GM08714 (cell line): ENCODE data around the gene EDAR.
A peak's percentile ranks its signal among the peaks of the same experiment; 100 is the strongest.

ENCODE experiments used
- H3K4me3 ChIP-seq: fragments of 200-500 bp; sonication (Bioruptor generic); 2 replicates; pipeline ENCODE4 v1.5.1; 2014; ENCODE audit warnings: mild to moderate bottlenecking, low read length, inconsistent platforms
- ZNF274 ChIP-seq: IDR thresholded peaks from 2 replicates; pipeline ENCODE4 v1.6.1; 2012; ENCODE audit warnings: mild to moderate bottlenecking, low read depth, low read length

The EDAR gene

DNA sequence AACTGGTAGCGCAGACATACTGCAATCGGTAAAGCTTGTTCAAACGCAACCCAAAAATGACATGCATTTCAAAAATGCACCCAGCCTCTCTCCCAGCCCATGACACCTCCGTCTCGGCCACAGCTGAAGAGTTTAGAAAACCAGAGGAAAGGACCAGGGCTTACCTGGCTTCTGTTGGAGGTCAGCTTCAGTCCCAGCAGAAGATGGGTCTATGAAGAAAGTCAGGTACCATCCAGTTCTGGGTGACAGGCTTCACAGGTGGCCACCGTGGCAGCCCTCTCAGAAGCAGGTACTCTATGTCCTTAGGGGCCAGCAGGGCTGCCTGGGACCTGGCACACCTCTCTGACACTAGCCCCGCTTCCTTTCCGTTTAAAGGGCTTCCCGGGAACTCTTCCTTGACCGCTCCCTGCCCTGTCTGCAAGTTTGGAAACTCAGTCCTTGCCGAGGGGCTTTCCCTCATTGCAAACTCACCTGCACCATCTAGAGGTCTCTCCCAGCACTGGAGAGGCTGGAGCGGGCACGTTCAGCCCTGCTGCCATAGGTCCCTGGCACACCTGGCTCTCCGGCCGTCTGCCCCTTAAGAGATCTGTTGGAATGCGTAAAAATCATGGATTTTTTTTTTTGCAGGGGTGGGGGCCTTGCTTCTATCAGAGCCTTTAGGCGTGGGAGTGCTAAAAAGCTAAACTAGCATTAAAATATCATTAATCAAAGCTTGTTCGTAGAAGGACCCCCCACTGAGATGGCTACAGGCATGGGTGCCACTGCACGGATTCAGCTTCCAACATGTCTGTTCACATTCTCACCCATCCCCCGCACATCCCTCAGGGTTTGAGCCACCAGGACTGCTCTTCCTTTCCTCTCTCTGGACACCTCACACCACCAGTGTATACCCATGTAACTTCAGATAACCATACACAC, at the start of gene EDAR:
Gene EDAR (minus strand): TSS at position 425 of the 918 bp plus-strand sequence. CDS start 58,206 bp downstream, outside the sequence.
- H3K4me3 ChIP-seq: no peak within 1 kb of the TSS
- TF ChIP-seq ZNF274: no peak

DNA sequence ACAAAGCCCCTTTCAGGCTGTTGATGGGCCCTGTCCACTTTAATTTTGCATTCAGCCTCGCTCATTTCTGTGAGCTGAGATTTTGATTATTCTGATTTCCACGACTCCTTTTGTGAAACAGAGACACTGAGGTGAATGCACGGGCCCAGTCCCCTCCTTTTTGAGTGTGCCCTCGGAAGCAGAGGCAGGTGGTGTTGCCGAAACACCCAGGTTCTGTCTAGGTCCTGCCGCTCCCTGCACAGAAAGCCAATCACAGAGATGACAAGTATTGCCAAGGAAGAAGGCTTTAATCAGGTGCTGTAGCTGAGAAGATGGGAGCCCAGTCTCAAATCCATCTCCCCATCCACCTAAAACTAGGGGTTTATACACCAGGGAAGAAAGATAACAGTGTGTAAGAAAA, 44.2 kb upstream of the EDAR start:
- TF ChIP-seq ZNF274: no peak
- no peak overlapping the region for H3K4me3 ChIP-seq

DNA sequence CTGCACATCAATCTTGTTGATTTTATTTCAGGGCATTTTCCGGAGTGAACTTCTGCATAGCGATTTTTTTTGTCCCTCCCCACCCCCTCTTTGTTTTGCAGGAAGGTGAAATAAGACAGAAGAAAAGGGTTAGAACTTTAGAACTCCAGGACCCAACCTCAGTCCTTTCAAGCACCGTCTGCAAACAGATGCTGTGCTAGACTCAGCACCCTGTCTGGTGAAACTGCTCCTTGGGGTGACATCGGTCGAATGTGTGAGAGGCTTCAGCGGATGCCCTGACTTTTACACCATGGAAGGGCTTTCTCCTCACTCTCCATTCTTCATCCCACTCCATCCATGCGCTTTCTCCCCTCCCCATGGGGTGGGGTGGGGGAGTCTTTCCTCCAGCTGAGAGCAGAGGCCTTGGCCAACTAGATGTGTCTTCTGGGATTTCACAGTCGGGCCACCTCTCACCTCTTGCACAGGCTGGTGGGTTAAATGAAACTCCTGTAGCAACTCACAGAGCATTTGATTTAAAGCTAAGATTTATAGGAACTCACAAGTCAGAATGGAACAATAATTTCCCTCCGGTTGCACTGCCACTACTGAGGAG, 43.3 kb upstream of the EDAR start:
- H3K4me3 ChIP-seq: peak overlapping the region; percentile 55; the same call in 1 of the 2 replicates

GRCh38 chr2:109031476-109032228, 42.6 kb upstream of the EDAR start:
- TF ChIP-seq ZNF274: no peak
- peak overlapping the region; percentile 55; the same call in 1 of the 2 replicates for H3K4me3 ChIP-seq

More for the DNA sequence above, 43.3 kb upstream of the EDAR start:
- TF ChIP-seq ZNF274: no peak

DNA sequence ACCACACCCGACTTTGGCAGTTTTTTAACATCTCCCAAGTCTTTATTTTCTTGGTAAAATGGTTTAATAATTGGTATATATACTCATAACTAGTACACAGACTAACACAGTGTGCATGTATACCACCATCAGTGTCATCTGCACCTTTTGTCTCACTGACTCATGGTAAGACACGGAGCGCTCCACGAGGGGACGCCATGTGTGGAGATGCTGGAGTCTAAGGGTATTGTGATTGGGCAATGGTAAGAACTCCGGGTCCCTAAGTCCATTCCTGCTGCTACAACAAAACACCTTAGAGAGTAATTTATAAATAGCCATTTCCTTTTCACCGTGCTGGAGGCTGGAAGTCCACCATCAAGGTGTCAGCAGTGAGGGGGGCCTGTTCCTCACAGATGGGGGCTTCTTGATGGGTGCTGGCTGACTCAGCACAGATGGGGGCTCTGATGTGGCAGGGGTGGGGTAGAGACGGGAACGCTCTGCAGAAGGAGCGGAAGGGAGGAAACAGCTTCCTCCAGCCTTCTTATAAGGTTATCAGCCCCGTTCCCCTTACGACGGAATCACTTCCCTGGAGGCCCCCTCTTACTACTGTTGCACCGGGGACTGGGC, 42.0 kb upstream of the EDAR start:
- no peak for TF ChIP-seq ZNF274
- peak overlapping the region; percentile 55; the same call in 1 of the 2 replicates for H3K4me3 ChIP-seq

DNA sequence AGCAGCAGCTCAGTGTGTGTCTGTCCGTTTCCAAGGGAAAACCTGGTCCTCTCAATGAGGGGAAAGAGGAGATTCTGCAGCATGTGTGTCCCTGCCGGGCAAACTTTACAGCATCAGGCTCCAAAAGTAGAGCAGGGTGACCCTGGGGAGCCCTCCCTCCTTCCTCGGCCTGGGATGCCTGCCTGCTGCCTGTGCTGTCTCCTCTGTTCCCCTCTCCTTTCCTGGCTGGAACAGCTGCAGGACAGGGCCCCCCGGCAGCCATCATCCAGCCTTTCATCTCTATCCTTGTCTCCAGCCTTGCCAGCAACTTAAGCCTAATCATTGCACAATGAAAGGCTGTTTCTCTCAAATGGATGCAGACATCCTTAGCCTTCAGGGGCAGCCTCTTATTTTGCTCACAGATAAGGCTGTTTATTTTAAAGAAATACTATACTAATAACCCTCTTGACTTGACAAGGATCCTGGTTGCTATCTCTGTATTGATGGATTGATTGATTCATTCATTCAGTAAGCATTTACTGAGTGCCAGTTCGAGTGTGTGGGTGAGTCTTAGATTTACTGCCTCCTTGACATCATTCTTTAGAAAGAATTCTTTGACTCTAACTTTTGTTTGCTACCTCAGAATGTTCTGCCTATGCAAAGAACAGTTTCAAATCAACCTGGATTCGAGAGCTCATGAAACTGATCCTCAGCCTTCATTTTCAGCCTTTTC, 40.6 kb upstream of the EDAR start:
- no peak overlapping the region for H3K4me3 ChIP-seq
- TF ChIP-seq ZNF274: no peak

GRCh38 chr2:109028738-109029489, 39.9 kb upstream of the EDAR start:
- no peak overlapping the region for H3K4me3 ChIP-seq
- no peak for TF ChIP-seq ZNF274

GRCh38 chr2:109028277-109028676, 39.3 kb upstream of the EDAR start:
- no peak overlapping the region for H3K4me3 ChIP-seq
- no peak for TF ChIP-seq ZNF274

DNA sequence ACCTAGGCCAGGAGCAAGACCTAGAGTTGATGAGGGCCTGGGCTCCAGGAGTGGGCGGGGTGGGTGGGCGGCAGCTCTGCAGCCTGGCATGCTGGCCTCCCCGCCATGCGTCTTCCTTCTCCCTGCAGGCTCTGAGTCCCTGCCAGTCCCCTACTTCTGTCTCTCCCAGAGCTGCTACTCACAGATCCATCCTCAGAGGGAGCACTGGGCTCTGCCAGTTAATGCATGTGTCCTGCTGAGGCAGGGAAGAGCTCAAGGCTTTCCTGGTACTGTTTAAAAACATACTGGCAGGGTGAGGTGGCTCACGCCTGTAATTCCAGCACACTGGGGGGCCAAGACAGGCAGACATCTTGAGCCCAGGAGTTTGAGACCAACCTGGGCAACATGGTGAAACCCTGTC, 38.7 kb upstream of the EDAR start:
- no peak overlapping the region for H3K4me3 ChIP-seq
- TF ChIP-seq ZNF274: no peak

DNA sequence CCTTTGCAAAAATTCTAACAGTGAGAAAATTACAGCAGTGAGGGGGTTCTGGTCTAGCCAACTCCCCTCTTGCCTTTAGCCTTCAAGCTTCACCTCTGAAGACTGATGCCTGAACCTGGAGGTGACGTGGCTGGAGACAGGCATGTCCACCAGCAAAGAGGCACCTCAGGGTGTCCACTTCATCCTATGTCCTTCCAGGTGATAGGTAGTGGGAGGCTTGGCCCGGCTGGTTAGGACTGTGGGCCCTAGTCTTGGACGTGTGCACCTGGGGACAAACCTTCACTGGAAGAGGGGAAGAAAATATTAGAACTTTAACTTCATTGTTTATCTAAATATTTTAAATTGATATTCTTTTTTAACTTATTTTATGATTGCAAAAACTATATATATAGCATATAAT, 35.5 kb upstream of the EDAR start:
- no peak for TF ChIP-seq ZNF274
- H3K4me3 ChIP-seq: no peak overlapping the region

GRCh38 chr2:109021895-109022300, 32.9 kb upstream of the EDAR start:
- no peak for TF ChIP-seq ZNF274
- no peak overlapping the region for H3K4me3 ChIP-seq

DNA sequence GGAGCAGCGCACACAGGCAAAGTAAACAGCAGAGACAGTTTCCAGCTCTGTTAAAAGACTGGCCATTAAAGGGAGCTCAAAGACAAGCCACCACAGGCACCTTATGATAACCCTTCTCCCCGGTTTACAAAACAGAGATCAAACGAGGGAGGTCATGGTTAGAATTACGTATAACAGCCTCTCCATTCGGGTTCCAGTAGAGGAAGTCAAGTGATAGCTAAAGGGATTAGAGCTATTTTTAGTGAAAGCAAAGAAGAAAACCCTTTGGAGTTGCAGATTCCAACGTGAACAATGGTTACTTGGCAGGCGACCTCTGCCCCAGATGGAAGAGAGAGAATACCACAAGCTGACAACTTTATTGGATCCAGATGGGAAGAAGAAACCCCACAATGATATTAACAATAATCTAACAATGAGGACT, 31.2 kb upstream of the EDAR start:
- H3K4me3 ChIP-seq: no peak overlapping the region
- TF ChIP-seq ZNF274: no peak

- TF ChIP-seq ZNF274: no peak
- H3K4me3 ChIP-seq: no peak overlapping the region
These were observed 29.4 kb upstream of the EDAR start for GRCh38 chr2:109018452-109018851.
